Bronchus fibroblast of lung (primary cell): Measurements from ENCODE around the gene LCE3B. TPM values are rescaled to one million over a fixed set of nuclear protein-coding genes. Genes with fewer than 3 reads are reported as not detected.

ENCODE experiments used
- total RNA-seq: library from RNA; depleted of rRNA; stranded (reverse); fragments of >200 nt; gene quantifications from 2 replicates; pipeline ENCODE4 v1.2.3, GENCODE V29; 2015

LCE3B gene, protein sequence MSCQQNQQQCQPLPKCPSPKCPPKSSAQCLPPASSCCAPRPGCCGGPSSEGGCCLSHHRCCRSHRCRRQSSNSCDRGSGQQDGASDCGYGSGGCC
- total RNA-seq = not detected in 2 replicates

DNA sequence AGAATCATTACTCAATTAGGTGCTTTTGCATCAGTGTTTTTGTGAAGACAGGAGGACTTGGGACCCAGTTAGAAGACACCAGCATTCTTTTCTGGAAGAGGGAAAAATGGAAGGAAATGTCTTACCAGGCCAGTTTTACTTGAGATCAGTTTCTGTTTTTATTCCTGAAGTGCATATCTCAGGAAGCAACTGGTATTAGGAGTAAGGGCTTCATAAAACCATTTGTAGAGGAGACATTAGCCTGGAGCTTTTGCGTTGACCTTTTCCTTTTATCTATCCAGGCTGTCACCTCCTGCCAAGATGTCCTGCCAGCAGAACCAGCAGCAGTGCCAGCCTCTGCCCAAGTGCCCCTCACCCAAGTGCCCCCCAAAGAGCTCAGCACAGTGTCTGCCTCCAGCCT is at the start of gene LCE3B:
LCE3B (plus strand) TSS at position 301 of the 400 bp plus-strand sequence; CDS start at position 301, 0 bp downstream.

DNA sequence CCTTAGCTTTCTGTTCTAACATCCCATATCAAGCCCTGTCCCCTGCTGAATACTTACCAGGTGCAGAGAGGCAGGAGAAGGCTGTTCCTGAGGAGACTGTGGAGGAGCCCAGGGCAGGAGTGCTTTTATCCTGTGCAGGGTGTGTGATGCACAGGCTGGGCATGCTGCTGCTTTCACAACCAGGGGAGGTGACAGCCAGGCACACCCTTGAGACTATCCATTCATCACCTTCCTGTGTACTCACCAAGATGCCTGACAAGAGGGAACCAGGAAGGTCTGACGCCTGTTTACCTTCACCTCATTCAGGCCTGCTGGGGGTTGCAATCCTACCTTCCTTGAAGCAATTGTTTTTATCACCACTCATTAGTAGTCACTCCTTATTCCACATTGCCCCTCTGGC is 46.9 kb upstream of the LCE3B start, which contains the start of gene LCE3E:
LCE3E (minus strand) TSS at position 100 of the 400 bp plus-strand sequence. CDS start 572 bp downstream, outside the sequence.

DNA sequence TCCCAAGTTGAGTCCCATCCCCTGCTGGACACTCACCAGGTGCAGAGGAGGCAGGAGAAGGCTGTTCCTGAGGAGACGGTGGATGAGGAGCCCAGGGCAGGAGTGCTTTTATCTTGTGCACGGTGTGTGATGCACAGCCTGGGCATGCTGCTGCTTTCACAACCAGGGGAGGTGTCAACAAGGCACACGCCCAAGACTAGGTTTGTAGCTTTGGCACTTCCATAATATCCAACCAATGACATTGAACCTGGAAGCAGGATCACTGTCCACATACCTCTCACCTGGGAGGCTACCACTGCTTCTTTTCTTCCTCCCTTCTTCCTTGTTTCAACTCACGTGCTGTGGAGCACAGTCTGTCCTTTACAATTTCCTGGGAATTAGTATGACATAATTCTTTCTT is 33.2 kb upstream of the LCE3B start, which contains the start of gene LCE3D:
LCE3D (minus strand) TSS at position 84 of the 400 bp plus-strand sequence. CDS start 580 bp downstream, outside the sequence.

DNA sequence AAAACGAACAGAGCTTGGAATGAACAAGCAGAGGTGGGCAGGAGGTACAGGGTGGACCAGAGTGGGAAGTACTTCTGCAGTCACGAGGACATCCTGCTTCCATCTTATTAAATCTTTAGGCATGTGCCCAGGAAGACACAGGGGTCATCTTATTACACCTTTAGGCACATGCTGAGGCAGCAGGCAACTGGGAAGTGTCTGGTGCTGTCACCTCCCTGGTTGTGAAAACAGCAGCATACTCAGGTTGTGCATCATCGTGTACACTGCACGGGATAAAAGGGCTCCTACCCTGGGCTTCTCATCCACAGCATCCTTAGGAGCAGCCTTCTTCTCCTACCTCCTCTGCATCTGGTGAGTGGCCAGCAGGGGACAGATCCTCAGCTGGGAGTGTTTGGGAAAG is 13.7 kb upstream of the LCE3B start, which contains the start of gene LCE3C:
LCE3C (plus strand) TSS at position 301 of the 400 bp plus-strand sequence. CDS start 498 bp downstream, outside the sequence.

DNA sequence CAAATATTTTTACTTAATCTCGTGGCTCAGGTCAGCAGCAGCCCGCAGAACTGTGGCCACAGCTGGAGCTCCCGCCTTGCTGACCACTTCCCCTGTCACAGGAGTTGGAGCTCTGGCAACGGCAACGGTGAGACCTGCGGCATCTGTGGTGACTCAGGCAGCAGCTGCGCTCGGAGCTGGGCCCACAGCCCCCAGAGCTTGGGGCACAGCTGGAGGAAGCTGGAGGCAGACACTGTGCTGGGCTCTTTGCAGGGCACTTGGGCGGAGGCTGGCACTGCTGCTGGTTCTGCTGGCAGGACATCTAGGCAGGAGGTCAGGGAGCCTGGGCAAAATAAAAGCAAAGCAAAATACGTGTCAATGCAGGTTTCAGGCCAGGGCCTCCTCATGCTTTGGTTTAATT is 9.2 kb downstream of the LCE3B start, which contains the start of gene LCE3A:
LCE3A (minus strand) TSS at position 301 of the 400 bp plus-strand sequence; CDS start at position 301, 0 bp downstream.

DNA sequence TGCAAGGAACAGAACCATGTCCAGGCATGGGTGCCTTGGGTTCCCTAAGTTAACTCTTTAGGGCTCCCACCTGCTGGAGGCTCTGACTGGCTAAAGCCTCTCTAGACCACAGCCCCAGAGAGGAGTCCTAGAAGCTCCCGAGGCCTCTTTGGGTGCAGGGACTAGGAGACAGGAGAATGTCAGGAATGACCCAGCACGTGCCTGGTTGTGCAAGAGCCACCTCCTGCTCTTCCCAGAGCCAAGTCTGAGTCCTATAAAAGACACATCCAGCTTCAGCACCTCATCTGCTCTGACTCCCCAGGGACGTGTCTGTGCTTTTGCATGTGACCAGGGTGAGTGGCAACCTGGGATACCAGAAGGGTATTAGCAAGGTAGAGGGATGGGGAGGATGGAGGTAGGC is 49.5 kb downstream of the LCE3B start, which contains the start of gene LCE2D:
LCE2D (plus strand) TSS at position 283 of the 400 bp plus-strand sequence. CDS start 726 bp downstream, outside the sequence.

Other genes starting within 250 kb of the LCE3B start
- gene CRNN, start 199.5 kb upstream of the LCE3B start, total RNA-seq = not detected in 2 replicates
- gene LCE5A, start 103.0 kb upstream of the LCE3B start, total RNA-seq = not detected in 2 replicates
- not detected in 2 replicates for gene CRCT1, start 99.3 kb upstream of the LCE3B start, total RNA-seq
- not detected in 2 replicates for gene LCE3E, start 47.0 kb upstream of the LCE3B start, total RNA-seq
- gene LCE3D, start 33.3 kb upstream of the LCE3B start, total RNA-seq = not detected in 2 replicates
- gene LCE3C, start 13.6 kb upstream of the LCE3B start, total RNA-seq = not detected in 2 replicates
- not detected in 2 replicates for gene LCE3A, start 9.3 kb downstream of the LCE3B start, total RNA-seq
- not detected in 2 replicates for gene LCE2D, start 49.6 kb downstream of the LCE3B start, total RNA-seq
- gene LCE2C, start 61.5 kb downstream of the LCE3B start, total RNA-seq = not detected in 2 replicates
- gene LCE2B, start 72.3 kb downstream of the LCE3B start, total RNA-seq = not detected in 2 replicates
- not detected in 2 replicates for gene LCE2A, start 84.5 kb downstream of the LCE3B start, total RNA-seq
- not detected in 2 replicates for gene LCE4A, start 94.3 kb downstream of the LCE3B start, total RNA-seq
- gene KPRP, start 144.2 kb downstream of the LCE3B start, total RNA-seq = not detected in 2 replicates
- gene LCE1F, start 161.3 kb downstream of the LCE3B start, total RNA-seq = not detected in 2 replicates
- gene LCE1E, start 172.4 kb downstream of the LCE3B start, total RNA-seq = not detected in 2 replicates
- gene LCE1D, start 182.9 kb downstream of the LCE3B start, total RNA-seq = not detected in 2 replicates
- gene LCE1C, start 192.8 kb downstream of the LCE3B start, total RNA-seq = not detected in 2 replicates
- gene LCE1B, start 198.2 kb downstream of the LCE3B start, total RNA-seq = not detected in 2 replicates
- not detected in 2 replicates for gene LCE1A, start 213.7 kb downstream of the LCE3B start, total RNA-seq
- gene LCE6A, start 229.0 kb downstream of the LCE3B start, total RNA-seq = not detected in 2 replicates
- not detected in 2 replicates for gene LCE7A, start 246.2 kb downstream of the LCE3B start, total RNA-seq